Vagina (tissue), 2 donors: ENCODE measurements around the gene UNC93B1.
"Not testable (repeated sequence)": the region's sequence is repeated elsewhere in the genome, so short reads cannot be mapped to it uniquely, and the experiment has no call there.

Experiments
- POLR2A ChIP-seq, 2 donors: fragments of 450-650 bp; IDR thresholded peaks; one replicate each; pipeline ENCODE4 v1.6.1; 2017; ENCODE audit warnings: antibody characterized with exemption in 2 of 2, mild to moderate bottlenecking in 2 of 2, moderate library complexity in 2 of 2
- TF ChIP-seq, protein P1 (sequence below), 3 experiments: fragments of 450-650 bp in 2 of 3; fragments of 200-600 bp in 1 of 3; sonication (generic) in 1 of 3; IDR thresholded peaks; one replicate each; pipeline ENCODE4 v1.5.1; 2017 to 2019; ENCODE audit warnings: antibody characterized with exemption in 3 of 3, mild to moderate bottlenecking in 2 of 3, moderate library complexity in 2 of 3

DNA sequence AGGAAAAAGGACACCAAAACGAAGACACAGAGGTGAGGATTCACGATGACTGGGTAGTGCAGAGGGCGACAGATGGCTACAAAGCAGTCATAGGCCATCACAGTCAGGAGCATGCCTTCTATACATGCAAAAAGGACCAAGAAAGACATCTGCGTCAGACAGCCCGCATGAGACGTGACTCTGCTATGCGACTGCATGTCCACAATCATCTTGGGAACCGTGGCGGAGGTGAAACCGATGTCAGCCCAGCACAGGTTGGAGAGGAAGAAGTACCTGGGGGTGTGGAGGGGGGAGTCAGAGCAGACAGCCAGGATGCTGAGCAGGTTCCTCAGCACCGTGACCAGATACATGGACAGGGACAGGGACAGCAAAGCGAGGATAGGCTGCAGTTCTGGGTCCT, 29.2 kb downstream of the UNC93B1 start:
- TF ChIP-seq, protein P1, sequence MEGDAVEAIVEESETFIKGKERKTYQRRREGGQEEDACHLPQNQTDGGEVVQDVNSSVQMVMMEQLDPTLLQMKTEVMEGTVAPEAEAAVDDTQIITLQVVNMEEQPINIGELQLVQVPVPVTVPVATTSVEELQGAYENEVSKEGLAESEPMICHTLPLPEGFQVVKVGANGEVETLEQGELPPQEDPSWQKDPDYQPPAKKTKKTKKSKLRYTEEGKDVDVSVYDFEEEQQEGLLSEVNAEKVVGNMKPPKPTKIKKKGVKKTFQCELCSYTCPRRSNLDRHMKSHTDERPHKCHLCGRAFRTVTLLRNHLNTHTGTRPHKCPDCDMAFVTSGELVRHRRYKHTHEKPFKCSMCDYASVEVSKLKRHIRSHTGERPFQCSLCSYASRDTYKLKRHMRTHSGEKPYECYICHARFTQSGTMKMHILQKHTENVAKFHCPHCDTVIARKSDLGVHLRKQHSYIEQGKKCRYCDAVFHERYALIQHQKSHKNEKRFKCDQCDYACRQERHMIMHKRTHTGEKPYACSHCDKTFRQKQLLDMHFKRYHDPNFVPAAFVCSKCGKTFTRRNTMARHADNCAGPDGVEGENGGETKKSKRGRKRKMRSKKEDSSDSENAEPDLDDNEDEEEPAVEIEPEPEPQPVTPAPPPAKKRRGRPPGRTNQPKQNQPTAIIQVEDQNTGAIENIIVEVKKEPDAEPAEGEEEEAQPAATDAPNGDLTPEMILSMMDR (IDR thresholded peaks at IDR 0.05), result not testable (repeated sequence)
- TF ChIP-seq POLR2A (IDR thresholded peaks at IDR 0.05), result not testable (repeated sequence)
